ENCODE data around the gene VAMP4.

- no peak for TF ChIP-seq POLR2A (IDR thresholded peaks at IDR 0.05)
- TF ChIP-seq CTCF (IDR thresholded peaks at IDR 0.05 in 8 of 11, conservative IDR thresholded peaks at IDR 0.05 in 3 of 11) = no peak
- no peak for TF ChIP-seq POLR2AphosphoS5 (IDR thresholded peaks at IDR 0.05)
Measured at GRCh38 chr1:171707583-171707982, 34.3 kb downstream of the VAMP4 start.
